CD4-positive, alpha-beta T cell treated with Interleukin-1 beta for 1 hour (primary cell): ENCODE measurements around the gene LAMA5.

Source experiments
- DNase-seq, 2 donors: peaks; one replicate each; pipeline ENCODE4 v3.0.0-alpha.2; 2020 to 2022

The LAMA5 gene

DNA sequence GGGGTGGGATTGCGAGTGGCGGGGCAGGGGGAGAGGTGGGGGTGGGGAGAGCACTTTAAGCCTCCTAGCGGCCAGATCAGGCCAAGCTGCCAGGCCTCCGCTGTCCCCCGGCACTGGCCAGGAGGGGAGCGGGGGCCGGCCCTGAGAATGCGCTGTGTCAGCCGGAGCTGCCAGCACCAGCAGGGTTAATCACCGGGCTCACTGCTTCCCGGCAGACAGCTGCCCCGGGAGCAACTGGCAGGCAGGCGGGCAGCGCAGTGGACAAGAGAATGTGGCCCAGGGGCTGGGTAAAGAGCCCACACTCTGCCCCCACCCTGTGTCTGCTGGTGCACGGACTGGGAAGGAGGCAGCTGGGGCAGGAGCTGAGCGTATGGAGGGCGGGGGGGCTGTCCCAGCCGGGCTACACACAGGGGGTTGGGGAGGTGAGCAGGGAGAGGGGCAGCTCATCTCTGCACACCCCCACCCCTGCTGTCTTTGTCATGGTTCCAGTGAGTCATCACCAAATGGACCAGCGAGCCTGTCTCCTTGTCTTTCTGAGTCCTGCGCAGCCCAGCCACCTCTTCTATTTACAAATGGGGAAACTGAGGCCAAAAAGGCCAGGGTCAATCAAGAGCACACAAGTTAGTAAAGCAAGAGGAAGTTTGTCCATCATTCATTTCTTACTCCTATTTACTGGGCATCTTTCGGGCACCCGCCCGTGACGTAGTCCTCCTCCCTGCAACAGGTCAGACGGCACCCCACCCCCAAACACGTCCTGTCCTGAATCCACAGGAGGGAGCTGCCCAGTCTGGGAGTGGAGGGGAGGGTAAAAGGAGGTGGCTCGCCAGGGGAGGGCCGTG, 2.1 kb upstream of the LAMA5 start:
- no peak for DNase-seq

DNA sequence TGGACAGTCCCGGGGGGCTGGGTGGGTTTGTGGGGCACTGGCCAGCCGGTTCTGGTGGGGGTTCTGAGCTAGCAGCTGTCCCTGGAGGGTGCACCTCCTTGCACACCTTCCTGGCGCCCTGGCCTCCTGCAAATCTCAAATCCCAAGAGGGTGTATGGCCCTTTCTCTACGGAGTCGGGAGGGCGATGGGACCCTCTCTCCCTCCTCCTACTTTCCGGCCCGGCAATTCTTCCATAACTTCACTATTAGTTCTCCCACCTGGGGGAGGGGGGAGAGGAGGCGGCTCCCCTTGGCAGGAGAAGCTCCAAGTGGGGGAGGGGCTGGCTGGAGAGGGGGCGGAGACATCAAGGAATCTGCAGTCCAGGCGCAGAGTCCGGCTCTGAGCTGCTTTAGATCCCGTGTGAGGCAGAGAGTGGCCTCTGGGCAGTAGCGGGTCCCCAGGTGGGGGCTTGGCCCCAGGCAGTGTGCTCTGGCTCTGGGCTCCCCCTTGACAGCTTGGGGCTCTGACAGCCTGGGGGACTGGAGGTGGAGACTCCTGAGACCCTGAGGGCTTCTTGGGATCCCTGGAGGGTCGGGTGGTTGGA, 1.4 kb upstream of the LAMA5 start:
- no peak for DNase-seq

DNA sequence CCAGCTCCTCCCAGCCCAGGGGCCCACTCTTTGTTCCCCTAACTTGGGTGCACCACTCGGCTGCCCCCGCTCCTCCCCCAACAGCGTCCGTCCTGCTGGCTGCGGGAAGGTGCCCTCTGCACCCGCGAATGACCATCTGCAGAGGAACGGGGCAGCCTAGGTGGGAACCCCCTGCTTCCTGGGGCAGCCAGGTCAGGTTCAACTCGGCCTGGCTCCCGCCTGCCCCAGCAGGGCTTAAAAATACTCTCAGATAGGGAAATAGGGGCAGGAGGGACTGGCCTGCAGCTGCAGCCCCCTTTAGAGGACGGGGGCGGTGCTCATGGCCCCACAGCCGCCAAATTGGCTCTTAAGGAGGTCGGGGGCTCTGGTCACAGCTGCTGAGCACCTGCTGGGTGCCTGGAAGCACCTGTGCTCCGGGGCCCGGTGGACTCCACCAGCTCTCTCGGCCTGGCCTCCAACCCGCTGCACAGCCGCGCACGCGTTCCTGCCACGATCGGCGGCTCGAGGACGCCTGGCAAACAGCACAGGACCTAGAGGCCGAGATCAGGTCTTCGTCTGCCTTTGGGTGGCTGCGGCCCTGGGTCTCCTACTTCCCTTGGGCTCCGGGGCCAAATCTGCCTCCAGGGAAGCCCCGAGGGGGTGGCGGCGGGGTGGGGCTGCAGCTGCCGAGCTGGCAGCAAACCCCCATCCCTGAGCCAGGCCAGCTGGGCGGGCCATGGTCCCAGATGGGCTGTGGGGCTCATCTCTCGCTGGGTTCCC, 700 bp upstream of the LAMA5 start:
- no peak for DNase-seq

DNA sequence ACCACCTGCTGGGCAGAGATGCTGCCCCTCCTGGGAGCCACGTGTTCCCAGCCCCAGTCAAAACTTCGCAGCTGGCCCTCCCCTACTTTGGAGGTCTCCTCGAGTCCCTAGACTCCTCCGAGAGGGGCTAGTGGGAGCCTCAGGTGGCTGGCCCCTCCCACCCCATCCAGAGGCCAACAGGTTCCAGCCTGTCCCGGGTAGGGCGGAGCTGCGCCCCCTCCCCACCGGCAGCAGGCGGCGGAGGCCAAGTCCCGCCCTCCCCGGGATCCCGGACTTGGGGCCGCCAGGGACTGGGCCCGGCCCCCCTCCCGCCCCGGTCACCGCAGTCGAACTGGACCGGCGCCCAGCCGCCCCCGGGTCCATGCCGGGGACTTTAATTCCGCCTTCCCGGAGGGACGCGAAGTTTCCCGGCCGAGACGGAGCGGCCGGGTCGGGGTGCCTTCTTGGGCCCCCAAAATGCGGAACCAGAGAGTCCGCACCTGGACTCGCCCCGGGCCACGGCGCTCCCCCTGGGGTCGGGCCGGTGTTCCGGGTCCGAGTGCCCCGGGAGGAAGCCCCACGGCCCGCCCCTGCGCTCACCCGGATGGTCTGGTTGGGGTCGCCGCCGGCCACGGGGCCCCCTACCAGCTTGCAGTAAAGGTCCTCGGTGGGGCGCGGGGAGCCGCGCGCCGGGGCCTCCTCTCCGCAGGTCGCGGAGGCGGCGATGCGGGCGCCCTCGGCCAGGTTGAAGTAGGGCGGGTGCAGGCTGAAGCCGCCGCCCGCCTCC, 559 bp downstream of the LAMA5 start:
- no peak for DNase-seq

DNA sequence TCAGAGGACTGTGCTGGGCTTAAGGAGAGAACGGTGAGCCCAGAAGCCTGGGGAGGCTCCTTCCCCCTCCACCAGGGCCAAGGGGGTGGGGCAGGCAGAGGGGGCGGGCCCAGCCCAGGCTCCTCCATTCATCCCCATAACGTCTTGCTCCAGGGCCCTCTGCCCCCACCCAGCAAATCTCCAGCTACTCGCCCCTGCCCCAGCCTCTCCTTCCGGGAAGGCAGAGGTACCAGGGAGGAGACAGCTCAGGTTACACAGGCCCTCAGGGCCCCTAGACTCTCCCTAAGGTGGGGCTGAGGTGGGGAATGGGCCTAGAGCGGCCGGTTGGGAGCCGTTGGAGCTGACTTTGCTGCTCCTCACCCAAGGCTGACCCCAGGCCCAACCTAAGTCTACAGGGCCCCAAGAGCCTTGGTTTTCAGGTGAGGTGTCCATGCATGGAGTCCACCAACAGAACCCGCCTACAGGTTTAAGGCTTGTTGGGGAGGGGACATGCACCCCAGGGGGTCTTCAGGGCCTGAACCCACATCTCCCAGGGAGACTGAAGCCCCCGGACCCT, 1.2 kb downstream of the LAMA5 start:
- DNase-seq = no peak

DNA sequence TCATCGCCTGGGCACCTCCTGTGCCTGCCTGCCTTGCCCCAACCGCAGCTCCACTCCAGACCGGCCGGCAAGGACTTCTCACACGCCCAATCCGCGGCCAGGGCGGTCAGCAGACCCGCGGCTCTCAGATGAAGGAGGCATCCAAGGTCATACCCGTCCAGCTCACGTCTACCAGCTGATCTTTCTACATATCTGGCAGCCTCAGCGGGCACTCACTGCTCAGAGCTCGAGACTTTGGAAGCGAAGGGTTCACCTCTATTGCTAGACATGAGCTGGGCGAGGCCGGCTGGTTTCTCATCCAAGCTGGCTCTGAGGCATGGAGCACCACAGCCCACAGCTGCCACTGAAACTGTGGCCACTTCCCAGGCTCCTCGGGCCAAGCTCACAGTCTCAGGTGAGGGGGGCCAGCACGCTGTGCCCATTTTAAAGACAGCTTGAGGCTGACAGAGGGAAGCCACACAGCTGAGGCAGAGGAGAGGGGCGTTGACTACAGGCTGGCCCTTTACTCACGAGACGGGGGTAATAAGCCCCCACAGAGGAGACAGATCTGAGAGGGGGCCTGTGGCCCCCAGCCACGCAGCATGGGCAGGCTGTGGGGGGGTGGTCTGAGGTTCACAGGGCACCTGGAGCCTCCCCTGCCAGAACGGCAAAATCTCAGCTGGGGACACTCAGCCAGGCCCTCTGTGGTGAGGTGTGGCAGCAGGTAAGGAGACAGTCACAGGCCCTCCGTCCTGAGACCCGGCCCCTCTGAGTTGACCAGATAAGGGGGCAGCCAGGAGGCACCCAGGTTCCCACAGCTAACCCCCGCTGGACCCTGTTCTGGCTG, 2.0 kb downstream of the LAMA5 start:
- DNase-seq = no peak

DNA sequence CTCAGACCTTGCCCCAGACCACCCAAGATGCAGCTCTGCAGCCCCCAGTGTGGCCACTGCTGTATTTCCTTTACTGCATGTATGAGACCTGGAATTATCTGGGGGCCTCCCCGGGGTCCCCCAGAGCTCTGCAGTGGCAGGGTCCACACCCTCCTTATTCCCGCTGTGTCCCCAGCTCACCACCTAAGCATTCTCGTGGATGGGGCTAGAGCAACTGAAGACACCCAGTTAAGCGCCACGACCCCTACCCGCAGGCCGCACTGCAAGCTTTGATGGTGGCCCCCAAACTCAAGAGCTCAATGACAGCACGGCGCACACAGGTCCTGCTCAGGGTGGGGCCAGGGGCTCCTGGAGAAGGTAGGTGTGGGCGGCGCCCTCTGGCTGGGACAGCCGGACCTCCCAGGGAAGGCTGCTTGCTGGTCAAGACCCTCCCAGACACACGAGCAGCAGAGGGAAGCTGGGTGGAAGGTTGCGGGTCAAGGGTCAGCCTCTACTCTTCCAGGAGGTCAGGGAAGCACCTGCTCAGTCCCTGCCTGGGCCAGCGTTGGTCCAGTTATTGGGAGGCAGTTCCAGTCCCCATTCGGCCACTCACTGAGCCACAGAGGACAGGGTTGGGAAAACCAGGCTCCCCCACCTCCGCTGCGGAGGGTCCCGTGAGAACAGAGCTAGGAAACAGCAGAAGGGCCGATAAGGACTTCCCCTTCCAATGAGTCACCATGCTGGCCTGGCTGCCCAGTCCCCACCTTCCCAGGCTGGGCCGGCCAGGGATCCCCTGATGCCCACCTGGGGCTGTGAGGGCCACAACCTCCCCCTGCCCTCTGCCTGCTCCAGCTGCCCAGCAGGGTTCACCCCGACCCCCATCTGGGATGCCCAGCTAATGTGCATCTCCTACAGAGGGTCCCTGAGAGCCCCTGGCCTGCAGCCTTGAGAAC, 2.9 kb downstream of the LAMA5 start:
- DNase-seq = no peak

DNA sequence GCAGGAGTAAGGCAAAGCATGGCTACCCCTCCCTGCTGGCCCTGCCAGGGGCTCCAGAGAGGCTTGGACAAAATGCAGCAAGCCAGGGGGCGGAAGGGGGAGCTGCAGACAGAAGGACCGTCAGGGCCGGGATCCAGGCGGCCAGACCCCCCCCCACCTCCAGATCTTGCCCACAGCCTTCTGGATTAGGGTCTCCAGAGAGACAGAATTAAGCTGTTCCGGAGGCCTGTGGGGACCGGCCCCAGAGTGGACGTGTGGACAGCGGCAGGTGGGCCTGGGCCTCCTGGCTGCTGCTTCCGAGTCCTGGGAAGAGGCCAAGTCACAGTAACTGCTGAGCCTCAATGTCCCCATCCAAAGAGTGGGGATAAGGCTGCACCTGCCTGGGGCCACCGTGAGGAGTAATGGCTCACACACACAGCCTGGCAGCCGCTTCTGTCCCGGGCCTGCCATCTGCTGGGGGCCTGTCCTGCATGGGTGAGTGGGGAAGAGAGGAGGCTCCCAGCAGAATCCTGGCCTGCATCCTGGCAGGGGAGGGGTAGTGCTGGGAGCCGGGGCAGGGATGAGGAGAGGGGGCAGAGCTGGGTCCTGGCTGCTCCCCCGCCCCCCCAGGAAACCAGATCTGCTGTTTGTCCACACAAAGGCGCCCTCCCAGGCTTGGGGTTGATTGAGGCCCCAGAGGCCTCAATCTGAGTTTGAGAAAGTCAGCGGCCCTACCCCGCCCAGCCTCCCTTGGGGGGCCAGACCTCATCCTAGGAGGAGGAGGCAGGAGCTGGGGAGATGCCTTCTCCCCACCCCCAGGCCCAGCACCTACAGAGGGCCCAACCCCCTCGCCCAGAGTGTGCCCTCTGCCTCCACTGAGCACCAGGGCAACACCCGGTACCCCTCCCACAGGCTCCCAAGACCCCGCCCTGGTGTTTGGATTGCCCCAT, 3.9 kb downstream of the LAMA5 start:
- DNase-seq = no peak

DNA sequence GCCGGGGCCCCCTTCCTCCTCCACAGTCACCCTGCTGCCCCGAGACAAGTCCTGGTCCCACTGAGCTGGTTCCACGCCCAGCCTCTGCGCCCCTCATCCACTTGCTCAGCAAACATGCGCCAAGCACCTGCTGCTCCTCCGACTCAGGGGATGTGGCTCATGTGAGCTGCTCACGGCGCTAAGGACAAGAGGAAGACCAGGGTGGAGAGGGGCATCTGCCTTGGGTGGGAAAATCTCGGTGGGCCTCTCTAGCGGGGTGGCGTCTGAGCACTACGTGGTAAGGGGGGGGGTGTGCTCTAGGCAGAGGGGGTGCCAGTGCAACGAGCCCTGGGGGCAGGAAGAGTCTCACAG, 4.5 kb downstream of the LAMA5 start:
- no peak for DNase-seq

DNA sequence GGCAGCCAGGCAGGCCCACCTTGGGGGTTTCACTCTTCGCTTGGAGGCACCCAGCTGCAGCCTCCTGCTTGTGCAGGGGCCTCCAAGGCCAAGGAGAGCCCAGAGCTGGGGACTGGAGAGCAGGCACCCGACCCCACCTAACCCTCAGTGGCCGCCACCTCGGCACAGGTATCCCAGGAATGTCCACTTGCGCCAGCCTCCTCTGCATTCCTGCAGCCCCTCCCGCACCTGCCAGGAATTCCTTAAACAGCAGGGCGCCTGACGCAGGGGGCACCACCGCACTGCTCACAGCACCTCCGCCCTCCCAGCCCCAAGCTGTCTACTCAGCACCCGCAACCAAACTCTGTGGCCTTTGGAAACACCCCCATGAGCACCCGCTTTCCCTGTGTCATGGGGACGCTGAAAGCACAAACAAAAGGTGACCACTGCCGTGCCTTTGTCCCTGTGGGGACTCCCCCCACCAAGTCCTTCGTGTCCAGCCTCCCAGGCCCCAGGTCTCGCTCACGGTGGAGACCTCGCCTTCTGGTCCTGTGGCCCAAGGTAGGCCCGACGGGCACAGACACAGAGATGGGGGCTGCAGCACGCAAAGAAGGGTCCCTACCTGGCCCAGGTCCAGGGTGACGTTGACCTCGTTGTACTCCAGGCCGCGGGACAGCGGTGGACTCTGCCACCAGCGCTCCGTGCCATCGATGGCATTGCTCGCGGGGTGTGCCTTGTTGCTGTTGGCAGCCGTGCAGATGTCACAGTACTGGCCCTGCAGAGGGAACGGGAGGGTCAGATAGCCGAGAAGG, 5.1 kb downstream of the LAMA5 start:
- DNase-seq = no peak

DNA sequence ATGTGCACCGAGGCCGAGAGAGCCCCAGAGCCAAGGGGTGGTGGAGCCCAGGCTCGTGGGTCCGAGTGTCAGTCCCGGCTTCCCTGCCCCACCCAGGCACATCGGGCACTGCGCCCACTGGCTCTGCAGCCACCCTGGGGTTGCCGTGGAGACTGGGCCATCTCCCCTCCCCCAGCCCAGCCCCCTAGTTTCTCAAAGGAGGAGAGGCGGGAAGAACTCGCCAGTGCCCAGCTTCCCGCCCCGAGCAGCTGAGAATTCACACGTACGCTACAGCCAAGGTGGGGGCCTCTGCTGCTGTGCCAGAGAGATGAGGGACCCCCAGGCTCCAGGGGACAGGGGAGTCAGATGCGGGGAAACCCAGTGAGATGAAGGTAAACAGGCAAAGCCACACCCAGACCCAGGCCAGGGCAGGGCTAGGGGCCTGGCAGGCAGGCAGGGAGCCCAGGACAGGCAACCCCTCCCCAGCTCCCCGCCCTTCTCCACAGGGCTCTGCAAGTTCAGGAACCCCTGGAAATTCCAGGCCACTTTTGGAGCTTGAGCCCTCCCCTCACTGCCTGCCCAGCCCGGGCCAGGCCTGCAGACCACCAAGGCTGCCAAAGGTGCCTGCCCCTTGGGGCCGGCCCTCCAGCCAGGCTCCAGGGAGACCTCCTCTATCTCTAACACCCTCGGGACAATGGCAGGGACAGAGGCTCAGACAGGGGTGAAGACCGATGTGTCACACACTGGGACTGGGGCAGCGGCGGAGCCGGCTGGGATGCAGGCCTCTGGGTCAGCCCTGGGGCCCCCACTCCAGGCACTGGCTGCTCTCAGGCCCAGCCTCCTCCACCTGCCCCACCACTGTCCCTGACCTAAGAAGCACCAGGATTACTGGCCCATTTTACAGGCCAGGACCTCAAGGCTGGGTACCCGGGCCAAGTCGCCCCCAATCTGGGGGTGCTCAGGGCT, 6.0 kb downstream of the LAMA5 start:
- DNase-seq = no peak

DNA sequence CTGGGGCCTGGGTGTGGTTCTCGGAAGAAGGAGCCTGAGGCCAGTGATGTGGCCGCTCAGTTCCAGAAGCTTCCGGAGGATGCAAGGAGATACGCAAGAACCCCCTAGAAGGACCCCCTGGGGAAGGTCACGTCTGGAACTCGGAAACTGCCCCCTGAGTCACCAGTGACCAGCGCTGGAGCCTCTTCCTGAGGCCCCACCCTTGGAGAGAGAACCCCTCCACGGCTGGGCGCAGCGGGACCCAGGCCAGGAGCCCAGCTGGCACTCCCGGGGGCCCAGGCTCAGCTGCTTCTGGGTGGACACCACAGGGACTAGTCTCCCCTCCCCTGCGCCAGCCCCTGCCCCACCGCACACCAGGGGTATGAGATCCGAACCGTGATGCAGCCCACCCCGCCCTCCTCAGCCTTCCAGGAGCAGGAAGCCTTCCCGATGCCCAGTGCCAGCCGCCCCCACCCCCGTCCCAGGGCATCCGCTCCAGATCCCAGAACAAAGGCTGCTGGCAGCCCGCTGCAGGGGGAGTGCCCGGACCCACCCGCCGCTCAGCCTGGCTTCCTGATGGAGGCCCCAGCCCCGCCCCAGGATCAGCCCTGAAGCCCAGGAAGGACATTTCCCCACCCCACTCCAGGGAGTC, 7.5 kb downstream of the LAMA5 start:
- no peak for DNase-seq

DNA sequence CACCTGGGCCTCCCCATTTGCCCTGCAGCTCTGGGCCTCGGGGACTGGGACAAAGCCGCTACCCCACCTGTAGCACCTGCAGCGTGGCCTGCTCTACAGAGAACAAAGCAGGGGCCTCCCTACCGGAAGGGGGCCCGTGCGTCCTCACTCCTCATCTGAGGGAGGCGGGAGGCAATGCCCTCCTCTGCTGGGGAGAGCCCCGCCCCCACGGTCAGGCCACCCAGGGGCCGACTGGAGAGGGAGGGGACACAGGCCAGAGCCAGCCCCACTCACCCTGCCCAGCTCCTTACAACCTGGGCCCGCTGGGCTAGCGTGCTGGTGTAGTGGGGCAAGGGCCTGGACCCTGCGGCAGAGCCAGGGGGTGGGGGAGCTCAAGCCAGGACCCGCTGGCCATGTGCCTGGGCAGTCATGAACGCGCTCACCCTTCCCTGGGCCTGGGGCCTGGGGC, 8.0 kb downstream of the LAMA5 start:
- no peak for DNase-seq

DNA sequence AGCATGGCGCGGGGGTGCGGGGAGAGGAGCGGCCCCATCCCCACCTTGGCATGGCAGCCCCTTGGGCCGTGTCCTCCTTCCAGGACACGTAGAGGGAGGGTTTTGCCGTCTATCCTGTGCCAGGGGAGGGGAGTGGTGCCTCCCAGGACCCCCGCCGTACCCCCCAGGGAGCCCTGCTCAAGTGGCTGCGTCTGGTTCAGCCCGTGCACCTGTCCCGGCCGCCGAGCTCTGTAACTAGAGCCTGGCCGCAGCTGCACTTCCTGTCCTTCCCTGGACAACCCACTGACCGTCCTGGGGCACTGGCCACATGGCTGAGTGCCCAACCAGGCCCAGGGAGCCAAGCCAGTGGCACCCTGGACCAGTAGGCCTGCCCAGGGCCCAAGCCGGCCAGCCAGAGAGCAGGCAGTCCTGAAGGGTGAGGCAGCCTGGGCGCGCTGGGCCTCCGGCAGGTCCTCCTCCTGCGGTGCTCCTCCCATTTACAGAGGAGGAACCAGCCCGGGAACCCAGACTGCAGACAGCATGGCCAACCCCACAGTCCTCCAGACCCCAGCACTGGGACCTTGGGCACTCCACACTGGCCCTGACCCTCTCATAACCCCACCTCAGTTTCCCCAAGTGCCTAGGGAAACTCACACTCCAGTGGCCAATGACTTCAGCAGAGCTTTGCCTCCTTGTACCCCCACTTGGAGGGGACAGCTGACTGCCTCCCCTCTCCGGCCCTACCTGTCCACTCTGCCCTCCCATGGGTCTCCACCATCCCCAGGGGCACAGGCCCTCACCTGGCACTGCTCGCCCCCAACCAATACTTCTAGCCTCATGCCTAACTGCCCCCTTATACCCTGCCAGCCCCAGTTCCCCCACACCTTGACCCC, 8.7 kb downstream of the LAMA5 start:
- DNase-seq = no peak

DNA sequence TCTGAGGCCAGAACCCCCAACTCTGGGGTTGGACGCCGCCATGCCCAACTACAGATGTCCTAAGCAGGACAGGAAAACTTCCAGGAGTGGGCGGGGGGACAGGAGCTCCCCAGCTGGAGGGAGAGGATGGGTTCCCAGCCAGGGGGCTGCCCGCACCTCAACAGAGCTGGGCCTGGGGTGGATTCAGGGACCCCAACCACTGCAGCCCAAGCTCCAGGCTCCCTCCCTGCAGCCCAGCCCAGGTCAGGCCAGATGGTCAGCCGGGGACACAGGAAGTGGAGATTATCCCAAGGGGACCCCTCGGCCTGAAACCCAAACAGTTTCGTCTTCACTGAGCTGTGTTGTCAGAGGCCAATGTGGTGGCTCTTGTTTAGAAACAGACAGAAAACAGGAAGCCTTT, 9.4 kb downstream of the LAMA5 start:
- DNase-seq = no peak

DNA sequence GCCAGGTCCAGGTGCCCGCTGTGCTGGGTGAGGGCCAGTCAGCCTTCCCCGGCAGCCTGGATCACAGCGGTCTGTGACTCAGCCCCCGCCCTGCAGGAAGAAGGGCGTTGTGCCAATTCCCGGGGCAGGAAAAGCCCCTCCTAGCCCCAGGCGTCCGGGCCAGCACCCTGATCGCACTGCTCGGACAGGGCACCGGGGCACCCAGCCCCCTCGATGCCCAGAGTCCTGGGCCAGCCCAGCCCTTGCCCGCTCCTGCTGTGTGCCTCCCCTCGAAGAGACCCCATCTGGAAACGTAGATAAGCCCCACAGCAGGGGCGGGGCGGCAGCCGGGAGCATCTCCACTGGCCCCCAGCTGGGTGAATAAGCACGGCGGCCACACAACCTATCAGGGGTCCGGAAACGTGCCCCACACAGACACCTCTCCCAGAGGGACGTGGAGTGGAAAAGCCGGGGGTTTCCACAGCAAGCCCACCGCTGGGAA, 9.9 kb downstream of the LAMA5 start:
- no peak for DNase-seq
